SKM-1 (cell line): Measurements from ENCODE around the gene ELOVL1.
"Not testable (repeated sequence)": the region's sequence is repeated elsewhere in the genome, so short reads cannot be mapped to it uniquely, and the experiment has no call there.

ENCODE experiments used
- DNase-seq: peaks from one replicate; lab custom pipeline; 2025; ENCODE audit not compliant: unreplicated experiment; lab: John Stamatoyannopoulos, UW

Gene ELOVL1

GRCh38 chr1:43382027-43382779 is 14.4 kb upstream of the ELOVL1 start:
- no peak for DNase-seq

GRCh38 chr1:43381612-43382011 is 13.8 kb upstream of the ELOVL1 start:
- DNase-seq, result peak; percentile 78

GRCh38 chr1:43379476-43379875 is 11.7 kb upstream of the ELOVL1 start:
- no peak for DNase-seq

GRCh38 chr1:43377831-43378230 is 10.0 kb upstream of the ELOVL1 start:
- no peak for DNase-seq

- DNase-seq, result no peak
Observed at GRCh38 chr1:43376723-43377235, 9.0 kb upstream of the ELOVL1 start.

- DNase-seq, result no peak
Observed at GRCh38 chr1:43373066-43373940, 5.5 kb upstream of the ELOVL1 start.

- DNase-seq, result no peak
Observed at GRCh38 chr1:43372172-43372571, 4.4 kb upstream of the ELOVL1 start.

- no peak for DNase-seq
Observed at GRCh38 chr1:43370564-43370963, 2.8 kb upstream of the ELOVL1 start.

GRCh38 chr1:43369779-43370178 is 2.0 kb upstream of the ELOVL1 start:
- not testable (repeated sequence) for DNase-seq

GRCh38 chr1:43368646-43369020 is 822 bp upstream of the ELOVL1 start:
- no peak for DNase-seq

GRCh38 chr1:43367026-43367903 is 546 bp downstream of the ELOVL1 start:
- no peak for DNase-seq

GRCh38 chr1:43366601-43367025 is 1.2 kb downstream of the ELOVL1 start:
- no peak for DNase-seq

- no peak for DNase-seq
Observed at GRCh38 chr1:43366179-43366578, 1.6 kb downstream of the ELOVL1 start.

GRCh38 chr1:43365678-43366077 is 2.1 kb downstream of the ELOVL1 start:
- DNase-seq, result no peak

GRCh38 chr1:43363935-43364525 is 3.8 kb downstream of the ELOVL1 start:
- DNase-seq, result no peak

- DNase-seq, result no peak
Observed at GRCh38 chr1:43363283-43363934, 4.4 kb downstream of the ELOVL1 start.

GRCh38 chr1:43360616-43361015 is 7.2 kb downstream of the ELOVL1 start:
- DNase-seq, result no peak

- DNase-seq, result no peak
Observed at GRCh38 chr1:43359696-43360095, 8.1 kb downstream of the ELOVL1 start.

- DNase-seq, result peak; percentile 91
Observed at GRCh38 chr1:43358746-43359693, 8.8 kb downstream of the ELOVL1 start, which contains the start of gene CDC20. TSS of gene CDC20 (plus strand) at chr1:43358981. CDS start at chr1:43359216, 235 bp downstream.
